HepG2 (cell line): Measurements from ENCODE around the gene DCAF7. TPM values are rescaled to one million over a fixed set of nuclear protein-coding genes. Genes with fewer than 3 reads are reported as not detected.

Experiments used
- ATF3 ChIP-seq: sonication (generic); formaldehyde crosslinking; IDR thresholded peaks from 2 replicates; pipeline ENCODE4 v1.4.0; 2020; ENCODE audit warnings: missing genetic modification reagents
- CCDC6 ChIP-seq: sonication (generic); formaldehyde crosslinking; IDR thresholded peaks from 2 replicates; pipeline ENCODE4 v1.8.1; 2022; ENCODE audit warnings: mild to moderate bottlenecking, missing genetic modification reagents, moderate library complexity
- DPF2 ChIP-seq: sonication (generic); formaldehyde crosslinking; IDR thresholded peaks from 2 replicates; pipeline ENCODE4 v1.4.0; 2020; ENCODE audit warnings: mild to moderate bottlenecking, low read depth, missing genetic modification reagents, borderline replicate concordance
- HNF4A ChIP-seq: sonication (generic); formaldehyde crosslinking; IDR thresholded peaks from 2 replicates; pipeline ENCODE4 v1.4.0; 2020; ENCODE audit warnings: missing genetic modification reagents
- KMT2A ChIP-seq: sonication (generic); formaldehyde crosslinking; IDR thresholded peaks from 2 replicates; pipeline ENCODE4 v1.4.0; 2020; ENCODE audit warnings: missing genetic modification reagents
- MAF1 ChIP-seq: sonication (generic); formaldehyde crosslinking; IDR thresholded peaks from 2 replicates; pipeline ENCODE4 v1.5.0; 2020; ENCODE audit warnings: missing genetic modification reagents, borderline replicate concordance
- MZF1 ChIP-seq: sonication (generic); formaldehyde crosslinking; IDR thresholded peaks from 2 replicates; pipeline ENCODE4 v1.8.1; 2023; ENCODE audit warnings: mild to moderate bottlenecking, missing genetic modification reagents, borderline replicate concordance
- NBN ChIP-seq: fragments of 450-650 bp; conservative IDR thresholded peaks from 2 replicates; pipeline ENCODE4 v1.6.1; 2017
- NFE2L2 ChIP-seq: fragments of 150-350 bp; IDR thresholded peaks from 2 replicates; pipeline ENCODE4 v1.6.1; 2014; ENCODE audit warnings: low read length
- NRL ChIP-seq: sonication (generic); formaldehyde crosslinking; IDR thresholded peaks from 2 replicates; pipeline ENCODE4 v1.5.0; 2020; ENCODE audit warnings: missing genetic modification reagents, mild to moderate bottlenecking, moderate library complexity, borderline replicate concordance
- RBFOX2 ChIP-seq: fragments of 200-400 bp; formaldehyde crosslinking; IDR thresholded peaks from 2 replicates; pipeline ENCODE4 v1.6.1; 2017; ENCODE audit warnings: low read depth, mild to moderate bottlenecking, low read length
- TBX2 ChIP-seq: sonication (generic); formaldehyde crosslinking; IDR thresholded peaks from 2 replicates; pipeline ENCODE4 v1.5.0; 2020; ENCODE audit warnings: missing genetic modification reagents, mild to moderate bottlenecking, borderline replicate concordance
- USF2 ChIP-seq, 2 experiments: sonication (generic) in 1 of 2; formaldehyde crosslinking in 1 of 2; IDR thresholded peaks; 2 replicates each; pipeline versions ENCODE4 v1.5.1 to v1.6.1; 2011 to 2020; ENCODE audit warnings: borderline replicate concordance in 1 of 2, low read depth in 1 of 2, low read length in 1 of 2, mild to moderate bottlenecking in 1 of 2, missing genetic modification reagents in 1 of 2, moderate library complexity in 1 of 2
- ZMAT3 ChIP-seq: sonication (generic); formaldehyde crosslinking; conservative IDR thresholded peaks from 2 replicates; pipeline ENCODE4 v1.7.0; 2021; ENCODE audit warnings: missing genetic modification reagents
- ZNF138 ChIP-seq: sonication (generic); formaldehyde crosslinking; IDR thresholded peaks from 2 replicates; pipeline ENCODE4 v1.5.0; 2020; ENCODE audit warnings: mild to moderate bottlenecking, low read depth, missing genetic modification reagents
- ZNF160 ChIP-seq: sonication (generic); formaldehyde crosslinking; IDR thresholded peaks from 2 replicates; pipeline ENCODE4 v1.8.0; 2022; ENCODE audit warnings: mild to moderate bottlenecking, inconsistent platforms, missing genetic modification reagents
- ZNF225 ChIP-seq: sonication (generic); formaldehyde crosslinking; IDR thresholded peaks from 2 replicates; pipeline ENCODE4 v1.4.0; 2020; ENCODE audit warnings: mild to moderate bottlenecking, missing genetic modification reagents
- ZNF256 ChIP-seq: sonication (generic); formaldehyde crosslinking; conservative IDR thresholded peaks from 2 replicates; pipeline ENCODE4 v1.4.0; 2020; ENCODE audit warnings: missing genetic modification reagents
- ZNF275 ChIP-seq: sonication (generic); formaldehyde crosslinking; IDR thresholded peaks from 2 replicates; pipeline ENCODE4 v1.8.0; 2022; ENCODE audit warnings: missing genetic modification reagents, mild to moderate bottlenecking, inconsistent platforms, borderline replicate concordance
- ZNF367 ChIP-seq: sonication (generic); formaldehyde crosslinking; IDR thresholded peaks from 2 replicates; pipeline ENCODE4 v1.4.0; 2020; ENCODE audit warnings: missing genetic modification reagents, borderline replicate concordance
- ZNF557 ChIP-seq: sonication (generic); formaldehyde crosslinking; IDR thresholded peaks from 2 replicates; pipeline ENCODE4 v1.4.0; 2020; ENCODE audit warnings: missing genetic modification reagents
- ZNF570 ChIP-seq: sonication (generic); formaldehyde crosslinking; IDR thresholded peaks from 2 replicates; pipeline ENCODE4 v1.4.0; 2020; ENCODE audit warnings: mild to moderate bottlenecking, missing genetic modification reagents, borderline replicate concordance
- ZNF747 ChIP-seq: sonication (generic); formaldehyde crosslinking; IDR thresholded peaks from 2 replicates; pipeline ENCODE4 v1.8.1; 2023; ENCODE audit warnings: missing genetic modification reagents, mild to moderate bottlenecking, borderline replicate concordance
- polyA plus RNA-seq, 8 experiments: library from polyadenylated mRNA; depleted of rRNA in 3 of 8; stranded (reverse) in 7 of 8; unstranded in 1 of 8; fragments of >200 nt; fragmentation: Illumina TruSeq in 4 of 8; extraction: Trizol in 4 of 8; gene quantifications; 2 replicates each; pipeline versions ENCODE4 v1.2.1 to v1.2.3, GENCODE V29; 2011 to 2016; ENCODE audit warnings: low read depth in 4 of 8, missing spikeins in 1 of 8, mixed read lengths in 1 of 8; ENCODE audit not compliant: insufficient read depth in 1 of 8
- total RNA-seq, 5 experiments: library from RNA; depleted of rRNA; stranded (reverse); fragments of >200 nt; fragmentation: Illumina TruSeq; extraction: Trizol; gene quantifications; 2 replicates each; pipeline ENCODE4 v1.2.3, GENCODE V29; 2016; ENCODE audit warnings: low read depth in 1 of 5
- TF ChIP-seq, protein P1 (sequence below): sonication (generic); formaldehyde crosslinking; IDR thresholded peaks from 2 replicates; pipeline ENCODE4 v1.8.1; 2023; ENCODE audit warnings: mild to moderate bottlenecking, missing genetic modification reagents

The DCAF7 gene
- total and polyA plus RNA-seq, 2 of the 13 experiments (the other 11 are each of a cell fraction or from before 2014, with no cell fraction given), result 55.2 to 73.4 TPM

GRCh38 chr17:63549946-63550816, at the start of gene DCAF7 (continued):
- peak; percentile 93 for TF ChIP-seq ZMAT3 (CRISPR knock-in tag)
- TF ChIP-seq ZNF275, result no peak
- 0 out of 2 replicates have a peak, but pooled peaks have one; percentile 47 for TF ChIP-seq ZNF160
- TF ChIP-seq NBN, result no peak
- TF ChIP-seq MAF1 (CRISPR knock-in tag), result 0 out of 2 replicates have a peak, but pooled peaks have one; percentile 47
- TF ChIP-seq ZNF367 (CRISPR knock-in tag), result peak; percentile 75
- TF ChIP-seq CCDC6 (CRISPR knock-in tag), result peak; percentile 95
- TF ChIP-seq NRL (CRISPR knock-in tag), result peak; percentile 84
- TF ChIP-seq ATF3, result peak; percentile 48; the same call in 1 of the 2 replicates
- no peak for TF ChIP-seq USF2 (IDR thresholded peaks at IDR 0.05; ENCODE audit: low read depth, low read length)
- TF ChIP-seq USF2 (CRISPR knock-in tag; IDR thresholded peaks at IDR 0.05; ENCODE audit: borderline replicate concordance), result no peak
- peak; percentile 71 for TF ChIP-seq KMT2A
- no peak; the same call in 1 of the 2 replicates for TF ChIP-seq HNF4A (CRISPR knock-in tag)
- TF ChIP-seq ZNF557 (CRISPR knock-in tag), result 0 out of 2 replicates have a peak, but pooled peaks have one; percentile 54
- peak; percentile 87; the same call in 1 of the 2 replicates for TF ChIP-seq ZNF225 (CRISPR knock-in tag)
- peak; percentile 82 for TF ChIP-seq TBX2 (CRISPR knock-in tag)
- TF ChIP-seq, protein P1, sequence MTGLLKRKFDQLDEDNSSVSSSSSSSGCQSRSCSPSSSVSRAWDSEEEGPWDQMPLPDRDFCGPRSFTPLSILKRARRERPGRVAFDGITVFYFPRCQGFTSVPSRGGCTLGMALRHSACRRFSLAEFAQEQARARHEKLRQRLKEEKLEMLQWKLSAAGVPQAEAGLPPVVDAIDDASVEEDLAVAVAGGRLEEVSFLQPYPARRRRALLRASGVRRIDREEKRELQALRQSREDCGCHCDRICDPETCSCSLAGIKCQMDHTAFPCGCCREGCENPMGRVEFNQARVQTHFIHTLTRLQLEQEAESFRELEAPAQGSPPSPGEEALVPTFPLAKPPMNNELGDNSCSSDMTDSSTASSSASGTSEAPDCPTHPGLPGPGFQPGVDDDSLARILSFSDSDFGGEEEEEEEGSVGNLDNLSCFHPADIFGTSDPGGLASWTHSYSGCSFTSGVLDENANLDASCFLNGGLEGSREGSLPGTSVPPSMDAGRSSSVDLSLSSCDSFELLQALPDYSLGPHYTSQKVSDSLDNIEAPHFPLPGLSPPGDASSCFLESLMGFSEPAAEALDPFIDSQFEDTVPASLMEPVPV (CRISPR knock-in tag), result peak; percentile 88
- TF ChIP-seq ZNF138 (CRISPR knock-in tag), result 0 out of 2 replicates have a peak, but pooled peaks have one; percentile 59
- TF ChIP-seq RBFOX2, result peak; percentile 95
- TF ChIP-seq DPF2 (CRISPR knock-in tag), result no peak
- 0 out of 2 replicates have a peak, but pooled peaks have one; percentile 21 for TF ChIP-seq ZNF570 (CRISPR knock-in tag)
- peak; percentile 83 for TF ChIP-seq ZNF256 (CRISPR knock-in tag)
- no peak for TF ChIP-seq ZNF747 (CRISPR knock-in tag)
- TF ChIP-seq NFE2L2, result no peak
- no peak; the same call in 1 of the 2 replicates for TF ChIP-seq MZF1
